Measurements from ENCODE around the gene RAB3GAP1.

The RAB3GAP1 gene

GRCh38 chr2:135174810-135175093 is 122.7 kb downstream of the RAB3GAP1 start:
- FAIRE-seq: no peak

GRCh38 chr2:135175177-135175576 is 123.1 kb downstream of the RAB3GAP1 start:
- FAIRE-seq (no peak), DNase-seq (ENCODE audit: insufficient read length, low spot score) (no peak)
- no peak for TF ChIP-seq CTCF (IDR thresholded peaks at IDR 0.05; ENCODE audit: insufficient read depth, missing control alignments)

More at GRCh38 chr2:135174810-135175093, 122.7 kb downstream of the RAB3GAP1 start:
- TF ChIP-seq CTCF (IDR thresholded peaks at IDR 0.05; ENCODE audit: insufficient read depth, missing control alignments): no peak
- DNase-seq (ENCODE audit: insufficient read length, low spot score): no peak

- FAIRE-seq (no peak), DNase-seq (ENCODE audit: insufficient read length, low spot score) (no peak)
- no peak for TF ChIP-seq CTCF (IDR thresholded peaks at IDR 0.05; ENCODE audit: insufficient read depth, missing control alignments)
These were observed 127.6 kb downstream of the RAB3GAP1 start for GRCh38 chr2:135179689-135180088.

GRCh38 chr2:135182190-135182589 is 130.1 kb downstream of the RAB3GAP1 start:
- no peak for FAIRE-seq
- no peak for TF ChIP-seq CTCF (IDR thresholded peaks at IDR 0.05; ENCODE audit: insufficient read depth, missing control alignments)
- DNase-seq (ENCODE audit: insufficient read length, low spot score): no peak

- FAIRE-seq (no peak), DNase-seq (ENCODE audit: insufficient read length, low spot score) (no peak)
- TF ChIP-seq CTCF (IDR thresholded peaks at IDR 0.05; ENCODE audit: insufficient read depth, missing control alignments): no peak
These were observed 130.5 kb downstream of the RAB3GAP1 start for GRCh38 chr2:135182601-135183000.

GRCh38 chr2:135183822-135184221 is 131.7 kb downstream of the RAB3GAP1 start:
- DNase-seq (ENCODE audit: insufficient read length, low spot score) (no peak), FAIRE-seq (no peak)
- no peak for TF ChIP-seq CTCF (IDR thresholded peaks at IDR 0.05; ENCODE audit: insufficient read depth, missing control alignments)

GRCh38 chr2:135186054-135186453 is 134.0 kb downstream of the RAB3GAP1 start:
- FAIRE-seq (no peak), DNase-seq (ENCODE audit: insufficient read length, low spot score) (no peak)
- no peak for TF ChIP-seq CTCF (IDR thresholded peaks at IDR 0.05; ENCODE audit: insufficient read depth, missing control alignments)

Measured in D721Med (cell line).